ENCODE results near the gene DDX59. TPM values are rescaled to one million over a fixed set of nuclear protein-coding genes. Genes with fewer than 3 reads are reported as not detected.

Gene DDX59
- total RNA-seq, 1 experiment from 2014 or later, result 16.0 TPM

GRCh38 chr1:200602632-200603031 lies 67.1 kb downstream of the DDX59 start:
- H3K4me3 ChIP-seq (replicated peaks in 1 of 2; ENCODE audit: low read depth in 1 of 2, low read length in 2 of 2), result no peak overlapping the region
- H3K79me2 ChIP-seq (ENCODE audit: insufficient read depth, low read length), result no peaks in the 10 kb centered on the region
- H3K27me3 ChIP-seq (ENCODE audit: insufficient read depth, low read length), result no peaks in the 10 kb centered on the region
- DNase-seq (ENCODE audit: low read depth, low spot score), result no peak
- H4K20me1 ChIP-seq (ENCODE audit: insufficient read depth), result no peaks in the 10 kb centered on the region
- POLR2A ChIA-PET, result no interaction called here
- no peaks in the 10 kb centered on the region for H3K9me2 ChIP-seq (ENCODE audit: insufficient read depth)
- no peak overlapping the region for H3K9ac ChIP-seq (ENCODE audit: low read length)
- H3K4me2 ChIP-seq (ENCODE audit: low read length), result no peak overlapping the region
- H2AFZ ChIP-seq (ENCODE audit: low read depth, low read length, poor library complexity, severe bottlenecking), result no peak overlapping the region
- RAD21 ChIA-PET (ENCODE audit: low non-redundant PET in 1 of 2, low total read pairs in 2 of 2, uncharacterized antibody in 2 of 2, unreplicated experiment in 2 of 2), result no interaction called here
- intact Hi-C loops (cut with micrococcal nuclease), result no loop called here
- CTCF ChIA-PET, result no interaction called here
- ATAC-seq, result no peak
- no TSS peak for BruUV-seq (replicated peaks)
- TF ChIP-seq REST (IDR thresholded peaks at IDR 0.05; ENCODE audit: low read depth) (no peak), EGR1 (IDR thresholded peaks at IDR 0.05; ENCODE audit: low read depth) (no peak), SP1 (IDR thresholded peaks at IDR 0.05; ENCODE audit: low read depth) (no peak), SRF (IDR thresholded peaks at IDR 0.05; ENCODE audit: low read depth) (no peak), MAX (IDR thresholded peaks at IDR 0.05) (no peak), ZBTB33 (IDR thresholded peaks at IDR 0.05; ENCODE audit: extremely low read depth, insufficient replicate concordance, low read length) (no peak), ATF3 (IDR thresholded peaks at IDR 0.05) (no peak), EZH2phosphoT487 (IDR thresholded peaks at IDR 0.05; ENCODE audit: borderline replicate concordance) (no peak), POLR2AphosphoS5 (IDR thresholded peaks at IDR 0.05; ENCODE audit: low read depth, low read length) (no peak), SIN3A (IDR thresholded peaks at IDR 0.05; ENCODE audit: low read depth) (no peak), ZFX (IDR thresholded peaks at IDR 0.05) (no peak), CBX3 (IDR thresholded peaks at IDR 0.05; ENCODE audit: low read depth) (no peak), EZH2 (IDR thresholded peaks at IDR 0.05) (no peak), YY1 (IDR thresholded peaks at IDR 0.05; ENCODE audit: extremely low read depth, insufficient replicate concordance, low read depth, low read length) (no peak), CEBPB (IDR thresholded peaks at IDR 0.05; ENCODE audit: low read depth) (no peak)
- H3K4me1 ChIP-seq (ENCODE audit: control insufficient read depth in 1 of 2, insufficient read depth in 2 of 2, low read length in 2 of 2), result no peaks in the 10 kb centered on the region
- no peak overlapping the region for H3K27ac ChIP-seq (ENCODE audit: low read depth, low read length)
- no peaks in the 10 kb centered on the region for H3K9me3 ChIP-seq (ENCODE audit: control insufficient read depth in 1 of 2, insufficient read depth in 1 of 2, low read depth in 1 of 2, low read length in 2 of 2)
- H3K36me3 ChIP-seq (ENCODE audit: control insufficient read depth in 1 of 2, insufficient read depth in 2 of 2, low read length in 2 of 2), result peaks cover 41 to 42% of the 10 kb centered on the region in 2 experiments
